Cardiac fibroblast (primary cell): ENCODE results near the gene PMS1.
A peak's percentile ranks its signal among the peaks of the same experiment; 100 is the strongest.

Experiments used
- DNase-seq, 2 donors: peaks; one replicate each; pipeline versions ENCODE4 v3.0.0 to v3.0.0-alpha.2; 2010; ENCODE audit warnings: low read depth in 2 of 2
- H3K4me3 ChIP-seq, 2 donors: replicated peaks in 1 of 2; 1 replicate in 1 of 2; 2 replicates in 1 of 2; pipeline ENCODE4 v1.5.1; 2011; ENCODE audit warnings: low read depth in 2 of 2, low read length in 2 of 2, mild to moderate bottlenecking in 2 of 2, moderate library complexity in 1 of 2
- TF ChIP-seq, protein P1 (sequence below): IDR thresholded peaks from one replicate; pipeline ENCODE4 v1.5.1; 2011; ENCODE audit warnings: low read depth, mild to moderate bottlenecking, low read length, inconsistent platforms

PMS1 gene

DNA sequence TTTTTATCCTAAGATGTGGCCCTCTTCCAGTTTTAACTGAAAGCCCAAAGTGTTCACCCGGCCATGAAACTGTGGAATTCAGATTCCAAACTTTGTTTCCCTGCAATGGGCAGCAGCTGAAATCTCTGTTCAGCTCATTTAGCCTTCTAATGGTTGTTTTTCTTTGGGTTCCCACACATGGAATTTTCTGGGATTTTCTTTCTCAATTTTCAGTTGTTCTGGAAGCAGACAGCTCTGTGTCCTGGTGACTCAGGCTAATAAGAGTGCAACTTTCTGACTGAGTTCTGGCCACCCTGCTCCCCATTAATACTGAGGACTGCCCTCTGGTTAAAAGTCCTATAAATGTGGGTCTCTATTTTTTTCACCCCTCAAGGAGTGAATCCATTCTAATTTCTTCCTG, 78.5 kb downstream of the PMS1 start:
- TF ChIP-seq, protein P1, sequence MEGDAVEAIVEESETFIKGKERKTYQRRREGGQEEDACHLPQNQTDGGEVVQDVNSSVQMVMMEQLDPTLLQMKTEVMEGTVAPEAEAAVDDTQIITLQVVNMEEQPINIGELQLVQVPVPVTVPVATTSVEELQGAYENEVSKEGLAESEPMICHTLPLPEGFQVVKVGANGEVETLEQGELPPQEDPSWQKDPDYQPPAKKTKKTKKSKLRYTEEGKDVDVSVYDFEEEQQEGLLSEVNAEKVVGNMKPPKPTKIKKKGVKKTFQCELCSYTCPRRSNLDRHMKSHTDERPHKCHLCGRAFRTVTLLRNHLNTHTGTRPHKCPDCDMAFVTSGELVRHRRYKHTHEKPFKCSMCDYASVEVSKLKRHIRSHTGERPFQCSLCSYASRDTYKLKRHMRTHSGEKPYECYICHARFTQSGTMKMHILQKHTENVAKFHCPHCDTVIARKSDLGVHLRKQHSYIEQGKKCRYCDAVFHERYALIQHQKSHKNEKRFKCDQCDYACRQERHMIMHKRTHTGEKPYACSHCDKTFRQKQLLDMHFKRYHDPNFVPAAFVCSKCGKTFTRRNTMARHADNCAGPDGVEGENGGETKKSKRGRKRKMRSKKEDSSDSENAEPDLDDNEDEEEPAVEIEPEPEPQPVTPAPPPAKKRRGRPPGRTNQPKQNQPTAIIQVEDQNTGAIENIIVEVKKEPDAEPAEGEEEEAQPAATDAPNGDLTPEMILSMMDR = no peak
- H3K4me3 ChIP-seq = no peak overlapping the region
- no peak for DNase-seq

DNA sequence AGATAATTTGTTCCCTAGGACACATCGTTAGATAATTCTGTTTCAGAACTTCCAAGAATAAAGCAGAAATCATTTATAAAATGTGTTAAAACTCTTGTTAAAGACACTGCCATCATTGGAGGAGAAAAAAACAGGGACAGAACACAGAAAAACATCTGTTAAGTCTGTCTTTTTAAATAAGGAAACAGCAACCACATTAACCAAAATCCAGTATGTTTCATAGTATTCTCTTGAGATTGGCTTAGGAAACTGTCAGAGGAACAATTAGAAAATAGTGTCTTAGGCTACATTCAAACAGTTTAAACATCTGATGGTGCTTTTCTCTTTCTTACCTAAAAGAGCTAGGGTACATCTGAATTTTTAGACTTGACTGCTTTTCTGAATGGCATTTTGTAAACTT, 81.6 kb downstream of the PMS1 start:
- TF ChIP-seq, protein P1 = no peak
- no peak overlapping the region for H3K4me3 ChIP-seq
- peak in 1 of 2 donors; percentile 27 for DNase-seq

DNA sequence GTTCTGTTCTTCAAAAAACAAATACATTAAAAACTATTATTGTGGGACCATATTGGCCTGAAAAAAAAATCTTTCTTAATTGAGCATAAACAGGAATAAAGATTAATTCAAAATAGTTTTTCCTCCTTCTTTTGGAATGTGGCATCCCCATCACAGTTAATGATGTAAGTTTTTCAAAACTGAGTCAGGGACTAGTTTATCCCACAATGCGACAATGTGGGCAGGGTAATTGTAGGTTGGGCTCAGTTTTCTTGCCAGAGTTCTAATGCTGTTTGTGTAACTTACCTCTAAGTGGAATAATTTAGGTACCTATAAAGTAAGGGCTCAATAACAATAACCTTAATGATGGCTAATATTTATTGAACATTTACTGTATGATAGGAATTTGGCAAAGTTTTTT, 82.0 kb downstream of the PMS1 start:
- peak in 1 of 2 donors; percentile 27 for DNase-seq
- TF ChIP-seq, protein P1 = no peak
- no peak overlapping the region for H3K4me3 ChIP-seq

GRCh38 chr2:189868896-189869295, 84.6 kb downstream of the PMS1 start:
- no peak for DNase-seq
- no peak overlapping the region for H3K4me3 ChIP-seq
- TF ChIP-seq, protein P1 = no peak

GRCh38 chr2:189870381-189871085, 86.3 kb downstream of the PMS1 start:
- TF ChIP-seq, protein P1 = no peak
- peak in 1 of 2 donors; percentile 55 for DNase-seq
- H3K4me3 ChIP-seq = no peak overlapping the region

- TF ChIP-seq, protein P1 = no peak
- no peak for DNase-seq
- no peak overlapping the region for H3K4me3 ChIP-seq
These were observed 89.4 kb downstream of the PMS1 start for GRCh38 chr2:189873696-189874095.
